H1 (cell line): ENCODE measurements around the gene PIK3R5.

Experiments used
- BACH1 ChIP-seq: IDR thresholded peaks from 2 replicates; pipeline ENCODE4 v1.6.1; 2012; ENCODE audit warnings: low read length, improper control_type of control experiment
- BCL11A ChIP-seq, 2 experiments: IDR thresholded peaks; one replicate each; pipeline ENCODE4 v1.6.1; 2011; ENCODE audit warnings: low read depth in 2 of 2, low read length in 2 of 2, mild to moderate bottlenecking in 2 of 2
- BRCA1 ChIP-seq: IDR thresholded peaks from 2 replicates; pipeline ENCODE4 v1.6.1; 2012; ENCODE audit warnings: low read depth, low read length, improper control_type of control experiment
- HDAC6 ChIP-seq: IDR thresholded peaks from one replicate; pipeline ENCODE4 v1.7.1; 2012; ENCODE audit warnings: low read depth, mild to moderate bottlenecking, inconsistent platforms, low read length, moderate library complexity
- MAFK ChIP-seq: IDR thresholded peaks from 2 replicates; pipeline ENCODE4 v1.6.1; 2012; ENCODE audit warnings: low read depth, mild to moderate bottlenecking, improper control_type of control experiment, low read length
- NRF1 ChIP-seq: IDR thresholded peaks from 2 replicates; pipeline ENCODE4 v1.6.1; 2011; ENCODE audit warnings: mild to moderate bottlenecking, low read depth, low read length, improper control_type of control experiment
- POLR2AphosphoS5 ChIP-seq: IDR thresholded peaks from 2 replicates; pipeline ENCODE4 v1.6.1; 2011; ENCODE audit warnings: low read depth, low read length
- RNF2 ChIP-seq: fragments of 200-900, 300-1000 bp; sonication (generic); IDR thresholded peaks from 2 replicates; pipeline ENCODE4 v1.7.1; 2016; ENCODE audit warnings: borderline replicate concordance, low read depth, mild to moderate bottlenecking, antibody characterized with exemption, low read length; ENCODE audit not compliant: poor library complexity, severe bottlenecking; ENCODE audit errors: missing control alignments
- SP1 ChIP-seq: IDR thresholded peaks from 2 replicates; pipeline ENCODE4 v1.6.1; 2011; ENCODE audit warnings: low read depth, low read length
- SP2 ChIP-seq: IDR thresholded peaks from 2 replicates; pipeline ENCODE4 v1.6.1; 2012; ENCODE audit warnings: mild to moderate bottlenecking, low read length, inconsistent platforms
- TF ChIP-seq, protein P1 (sequence below), 3 experiments: IDR thresholded peaks; 1 replicate in 2 of 3; 2 replicates in 1 of 3; pipeline versions ENCODE4 v1.5.1 to v1.6.1; 2011; ENCODE audit warnings: low read length in 3 of 3, mild to moderate bottlenecking in 3 of 3, inconsistent platforms in 2 of 3, low read depth in 1 of 3, moderate library complexity in 1 of 3; ENCODE audit not compliant: insufficient read depth in 1 of 3; ENCODE audit errors: control extremely low read depth in 1 of 3
- TF ChIP-seq, protein P2 (sequence below): IDR thresholded peaks from 2 replicates; pipeline ENCODE4 v1.6.1; 2012; ENCODE audit warnings: inconsistent platforms

GRCh38 chr17:8880466-8880865, 85.0 kb downstream of the PIK3R5 start:
- TF ChIP-seq, protein P1, sequence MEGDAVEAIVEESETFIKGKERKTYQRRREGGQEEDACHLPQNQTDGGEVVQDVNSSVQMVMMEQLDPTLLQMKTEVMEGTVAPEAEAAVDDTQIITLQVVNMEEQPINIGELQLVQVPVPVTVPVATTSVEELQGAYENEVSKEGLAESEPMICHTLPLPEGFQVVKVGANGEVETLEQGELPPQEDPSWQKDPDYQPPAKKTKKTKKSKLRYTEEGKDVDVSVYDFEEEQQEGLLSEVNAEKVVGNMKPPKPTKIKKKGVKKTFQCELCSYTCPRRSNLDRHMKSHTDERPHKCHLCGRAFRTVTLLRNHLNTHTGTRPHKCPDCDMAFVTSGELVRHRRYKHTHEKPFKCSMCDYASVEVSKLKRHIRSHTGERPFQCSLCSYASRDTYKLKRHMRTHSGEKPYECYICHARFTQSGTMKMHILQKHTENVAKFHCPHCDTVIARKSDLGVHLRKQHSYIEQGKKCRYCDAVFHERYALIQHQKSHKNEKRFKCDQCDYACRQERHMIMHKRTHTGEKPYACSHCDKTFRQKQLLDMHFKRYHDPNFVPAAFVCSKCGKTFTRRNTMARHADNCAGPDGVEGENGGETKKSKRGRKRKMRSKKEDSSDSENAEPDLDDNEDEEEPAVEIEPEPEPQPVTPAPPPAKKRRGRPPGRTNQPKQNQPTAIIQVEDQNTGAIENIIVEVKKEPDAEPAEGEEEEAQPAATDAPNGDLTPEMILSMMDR (IDR thresholded peaks at IDR 0.05; ENCODE audit: control extremely low read depth in 1 of 3, insufficient read depth in 1 of 3, low read depth in 1 of 3, low read length in 3 of 3), result no peak
- TF ChIP-seq BCL11A (IDR thresholded peaks at IDR 0.05; ENCODE audit: low read depth in 2 of 2, low read length in 2 of 2) (no peak), POLR2AphosphoS5 (no peak), SP2 (no peak), HDAC6 (no peak), SP1 (no peak), BRCA1 (no peak), RNF2 (no peak), NRF1 (no peak), BACH1 (no peak), MAFK (no peak)
- TF ChIP-seq, protein P2, sequence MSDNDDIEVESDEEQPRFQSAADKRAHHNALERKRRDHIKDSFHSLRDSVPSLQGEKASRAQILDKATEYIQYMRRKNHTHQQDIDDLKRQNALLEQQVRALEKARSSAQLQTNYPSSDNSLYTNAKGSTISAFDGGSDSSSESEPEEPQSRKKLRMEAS, result no peak
